GM12873 (cell line): Measurements from ENCODE around the gene THRB.

Source experiments
- TF ChIP-seq, protein P1 (sequence below): IDR thresholded peaks from 2 replicates; pipeline ENCODE4 v1.5.1; 2012; ENCODE audit warnings: low read depth, mild to moderate bottlenecking, moderate library complexity, low read length, control low read depth; ENCODE audit not compliant: insufficient read depth; ENCODE audit errors: missing control alignments

THRB gene

DNA sequence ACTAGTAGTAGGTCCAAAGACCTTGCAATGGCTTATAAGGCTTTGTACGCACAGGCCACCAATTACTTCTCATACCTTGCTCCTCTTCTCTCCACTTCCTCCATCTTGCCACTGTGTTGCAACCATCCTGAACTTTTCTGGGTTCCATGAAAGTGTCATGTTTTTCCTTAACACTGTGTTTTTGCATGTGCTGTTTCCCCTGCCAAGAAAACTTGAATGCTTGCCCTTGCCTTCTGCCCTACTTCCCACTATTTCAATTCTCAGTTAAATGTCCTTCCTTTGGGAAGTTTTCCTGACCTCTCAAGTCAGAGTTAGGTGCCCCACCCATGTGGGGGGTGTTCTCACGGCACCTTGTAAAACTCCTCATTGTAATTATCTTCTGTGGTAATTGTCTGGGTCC, 182.8 kb downstream of the THRB start:
- TF ChIP-seq, protein P1, sequence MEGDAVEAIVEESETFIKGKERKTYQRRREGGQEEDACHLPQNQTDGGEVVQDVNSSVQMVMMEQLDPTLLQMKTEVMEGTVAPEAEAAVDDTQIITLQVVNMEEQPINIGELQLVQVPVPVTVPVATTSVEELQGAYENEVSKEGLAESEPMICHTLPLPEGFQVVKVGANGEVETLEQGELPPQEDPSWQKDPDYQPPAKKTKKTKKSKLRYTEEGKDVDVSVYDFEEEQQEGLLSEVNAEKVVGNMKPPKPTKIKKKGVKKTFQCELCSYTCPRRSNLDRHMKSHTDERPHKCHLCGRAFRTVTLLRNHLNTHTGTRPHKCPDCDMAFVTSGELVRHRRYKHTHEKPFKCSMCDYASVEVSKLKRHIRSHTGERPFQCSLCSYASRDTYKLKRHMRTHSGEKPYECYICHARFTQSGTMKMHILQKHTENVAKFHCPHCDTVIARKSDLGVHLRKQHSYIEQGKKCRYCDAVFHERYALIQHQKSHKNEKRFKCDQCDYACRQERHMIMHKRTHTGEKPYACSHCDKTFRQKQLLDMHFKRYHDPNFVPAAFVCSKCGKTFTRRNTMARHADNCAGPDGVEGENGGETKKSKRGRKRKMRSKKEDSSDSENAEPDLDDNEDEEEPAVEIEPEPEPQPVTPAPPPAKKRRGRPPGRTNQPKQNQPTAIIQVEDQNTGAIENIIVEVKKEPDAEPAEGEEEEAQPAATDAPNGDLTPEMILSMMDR: no peak

- TF ChIP-seq, protein P1: no peak
These were observed 183.8 kb downstream of the THRB start for GRCh38 chr3:24310887-24311286.

DNA sequence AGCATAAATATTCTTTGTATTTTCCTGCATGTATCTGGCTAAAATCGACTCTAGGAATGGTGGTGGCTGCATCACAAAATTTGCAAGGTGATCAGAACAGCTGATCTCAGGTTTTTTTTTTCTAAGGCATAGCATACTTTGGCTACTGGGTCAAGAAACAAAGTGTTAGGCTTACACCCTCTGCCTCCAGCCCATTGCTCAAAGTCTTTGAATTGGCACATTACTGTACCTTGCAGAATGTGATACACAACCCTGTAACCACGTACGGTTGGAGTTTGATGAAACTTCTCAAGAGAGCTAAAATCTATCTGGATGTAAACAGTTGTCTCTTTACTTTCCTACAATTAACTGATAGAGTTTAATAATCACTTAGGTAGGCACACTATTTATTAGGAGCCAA, 188.1 kb downstream of the THRB start:
- TF ChIP-seq, protein P1: no peak

- TF ChIP-seq, protein P1: no peak
These were observed 188.7 kb downstream of the THRB start for GRCh38 chr3:24305795-24306467.

- TF ChIP-seq, protein P1: no peak
These were observed 191.4 kb downstream of the THRB start for GRCh38 chr3:24303057-24303754.

GRCh38 chr3:24302396-24302795, 192.3 kb downstream of the THRB start:
- TF ChIP-seq, protein P1: no peak

- TF ChIP-seq, protein P1: no peak
These were observed 193.7 kb downstream of the THRB start for GRCh38 chr3:24300949-24301348.
